OCI-LY7 (cell line): ENCODE results near the gene TUBB3.

Source experiments
- CTCF ChIP-seq: fragments of 200-600 bp; sonication (generic); conservative IDR thresholded peaks from 2 replicates; pipeline ENCODE4 v1.5.1; 2014; ENCODE audit warnings: mild to moderate bottlenecking, antibody characterized with exemption, low read length, moderate library complexity, mixed read lengths
- EZH2phosphoT487 ChIP-seq: fragments of 200-600 bp; sonication (generic); IDR thresholded peaks from 2 replicates; pipeline ENCODE4 v1.6.1; 2018; ENCODE audit warnings: low read depth, borderline replicate concordance, mild to moderate bottlenecking, mixed run types, antibody characterized with exemption, low read length, moderate library complexity, mixed read lengths

DNA sequence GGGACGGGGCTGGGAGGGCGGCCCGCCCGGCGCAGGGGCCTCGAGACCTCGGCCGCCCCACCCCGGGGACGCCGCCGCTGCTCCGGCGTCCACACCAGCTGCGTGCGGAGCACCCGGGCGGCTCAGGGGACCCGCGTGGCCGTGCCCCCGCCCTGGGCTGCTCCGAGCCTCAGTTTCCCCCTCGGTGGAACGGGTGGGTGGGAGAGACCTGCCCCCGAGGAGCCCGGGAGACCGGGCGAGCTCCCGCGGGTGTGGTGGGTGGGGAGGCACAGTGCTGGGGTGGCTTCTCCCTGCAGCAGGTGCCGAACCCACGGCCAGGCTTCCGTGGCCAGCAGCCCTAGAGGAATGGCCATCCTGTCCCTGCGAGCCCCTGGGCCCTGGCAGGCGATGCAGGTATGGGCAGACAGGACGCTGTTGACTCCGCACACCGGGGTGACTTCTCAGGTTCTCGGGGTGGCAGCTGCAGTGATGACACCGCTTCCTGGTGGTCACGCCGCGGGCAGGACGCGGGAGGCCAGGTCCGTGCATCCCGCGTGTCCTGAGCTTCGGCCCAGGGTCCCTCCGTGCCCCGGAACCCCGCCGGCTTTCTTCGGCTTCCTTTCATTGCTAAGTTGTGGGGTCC lies 26.1 kb downstream of the TUBB3 start:
- TF ChIP-seq CTCF = no peak
- TF ChIP-seq EZH2phosphoT487 = no peak
